GM19099 (cell line): ENCODE results near the gene POLR3F.
A peak's percentile ranks its signal among the peaks of the same experiment; 100 is the strongest.

Source experiments
- POLR2A ChIP-seq: IDR thresholded peaks from 3 replicates; pipeline ENCODE4 v1.6.1; 2011; ENCODE audit warnings: low read depth; ENCODE audit not compliant: insufficient read length; ENCODE audit errors: extremely low read depth

POLR3F gene

GRCh38 chr20:18466894-18467730 lies at the start of gene POLR3F, which contains the start of gene DZANK1:
Gene POLR3F, plus strand, starts transcription at chr20:18467390. Its CDS starts 117 bp downstream, at chr20:18467507.
Gene DZANK1, minus strand, starts transcription at chr20:18467030. Its CDS starts 1,672 bp downstream, at chr20:18465358.
- peak; percentile 80 for TF ChIP-seq POLR2A

GRCh38 chr20:18421608-18422007 lies 45.6 kb upstream of the POLR3F start:
- TF ChIP-seq POLR2A, result no peak

- TF ChIP-seq POLR2A, result no peak
These were observed 40.0 kb upstream of the POLR3F start for GRCh38 chr20:18427214-18427613.

GRCh38 chr20:18428490-18429173 lies 38.6 kb upstream of the POLR3F start:
- no peak for TF ChIP-seq POLR2A

GRCh38 chr20:18430172-18430826 lies 36.9 kb upstream of the POLR3F start:
- no peak for TF ChIP-seq POLR2A

- TF ChIP-seq POLR2A, result no peak
These were observed 36.0 kb upstream of the POLR3F start for GRCh38 chr20:18431206-18431605.

GRCh38 chr20:18436847-18437246 lies 30.3 kb upstream of the POLR3F start:
- no peak for TF ChIP-seq POLR2A

GRCh38 chr20:18440403-18440802 lies 26.8 kb upstream of the POLR3F start:
- no peak for TF ChIP-seq POLR2A

- no peak for TF ChIP-seq POLR2A
These were observed 23.3 kb upstream of the POLR3F start for GRCh38 chr20:18443886-18444285.

GRCh38 chr20:18456600-18456999 lies 10.6 kb upstream of the POLR3F start:
- TF ChIP-seq POLR2A, result no peak

- TF ChIP-seq POLR2A, result no peak
These were observed 1.5 kb upstream of the POLR3F start for GRCh38 chr20:18465536-18466200.

GRCh38 chr20:18466574-18466893 lies 656 bp upstream of the POLR3F start:
- TF ChIP-seq POLR2A, result no peak

GRCh38 chr20:18477218-18477617 lies 10.0 kb downstream of the POLR3F start:
- TF ChIP-seq POLR2A, result no peak

GRCh38 chr20:18477821-18478220 lies 10.6 kb downstream of the POLR3F start:
- no peak for TF ChIP-seq POLR2A

- TF ChIP-seq POLR2A, result no peak
These were observed 14.4 kb downstream of the POLR3F start for GRCh38 chr20:18481596-18481995.
